K562 (cell line): ENCODE results near the gene LONRF2. TPM values are rescaled to one million over a fixed set of nuclear protein-coding genes. Genes with fewer than 3 reads are reported as not detected.
A peak's percentile ranks its signal among the peaks of the same experiment; 100 is the strongest.

Source experiments
- ATAC-seq: fragments of 200-7000 bp; cut with Tn5 transposase; 3 replicates; pipeline ENCODE4 v1.9.1; 2020; ENCODE audit warnings: moderate library complexity
- BruUV-seq: library from RNA; stranded (reverse); fragments of 400-500 nt; replicated peaks from 2 replicates; lab custom pipeline; 2021; lab: Mats Ljungman, UMichigan
- CTCF ChIA-PET: fragments of 300-600 bp; formaldehyde crosslinking; extraction: SDS; loops from one replicate; lab custom pipeline; 2021; ENCODE audit warnings: low intra/inter-chr PET ratio; lab: Yijun Ruan, JAX
- POLR2A ChIA-PET: fragments of 300-600, 350-650 bp; sonication (Branson Sonifier 250); formaldehyde crosslinking; extraction: SDS; loops from one replicate; lab custom pipeline; 2021; ENCODE audit warnings: antibody characterized with exemption, inconsistent platforms; lab: Yijun Ruan, JAX
- DNase-seq, 4 experiments: peaks; one replicate each; pipeline versions ENCODE4 v3.0.0 to v3.0.0-alpha.2; 2011 to 2018; ENCODE audit warnings: low spot score in 3 of 4, mixed read lengths in 3 of 4; ENCODE audit errors: extremely low read depth in 1 of 4
- FAIRE-seq: peaks from 2 replicates; lab custom pipeline; 2011; peaks lifted over from hg19 to GRCh38; lab: Jason Lieb, UNC
- H2AFZ ChIP-seq: 2 replicates; pipeline ENCODE4 v1.6.0; 2011; ENCODE audit warnings: low read depth, low read length, control low read depth, inconsistent platforms
- H3K27ac ChIP-seq: fragments of 200-600 bp; 3 replicates; pipeline ENCODE4 v1.8.0; 2011; ENCODE audit warnings: low read depth, mild to moderate bottlenecking, control low read depth, inconsistent platforms, low read length, moderate library complexity, mixed read lengths; ENCODE audit errors: extremely low read depth
- H3K27me3 ChIP-seq, 2 experiments: fragments of 300-600 bp in 1 of 2; 2 replicates in 1 of 2; 3 replicates in 1 of 2; pipeline versions ENCODE4 v1.6.0 to v1.8.0; 2011; ENCODE audit warnings: inconsistent platforms in 2 of 2, low read length in 2 of 2, mild to moderate bottlenecking in 1 of 2, mixed read lengths in 1 of 2, moderate library complexity in 1 of 2; ENCODE audit not compliant: control insufficient read depth in 2 of 2, insufficient read depth in 2 of 2
- H3K36me3 ChIP-seq: fragments of 300-600 bp; 3 replicates; pipeline ENCODE4 v1.8.0; 2011; ENCODE audit warnings: mild to moderate bottlenecking, low read length, inconsistent platforms; ENCODE audit not compliant: control insufficient read depth, insufficient read depth
- H3K4me1 ChIP-seq, 2 experiments: fragments of 200-600 bp in 1 of 2; replicated peaks in 1 of 2; 2 replicates in 1 of 2; 3 replicates in 1 of 2; pipeline versions ENCODE4 v1.5.1 to v1.8.0; 2011; ENCODE audit warnings: inconsistent platforms in 2 of 2, low read length in 2 of 2, mild to moderate bottlenecking in 1 of 2, mixed read lengths in 1 of 2, moderate library complexity in 1 of 2; ENCODE audit not compliant: control insufficient read depth in 2 of 2, insufficient read depth in 2 of 2
- H3K4me2 ChIP-seq: 2 replicates; pipeline ENCODE4 v1.6.1; 2011; ENCODE audit warnings: low read length, control low read depth, inconsistent platforms, mixed read lengths; ENCODE audit not compliant: insufficient read depth
- H3K4me3 ChIP-seq: fragments of 200-600 bp; sonication (generic), shearing (Covaris generic); 2 replicates; pipeline ENCODE4 v1.5.1; 2016; ENCODE audit warnings: control low read depth, inconsistent platforms
- H3K79me2 ChIP-seq: fragments of 200-600 bp; 3 replicates; pipeline ENCODE4 v1.8.0; 2011; ENCODE audit warnings: low read length, inconsistent platforms; ENCODE audit not compliant: control insufficient read depth, insufficient read depth
- H3K9ac ChIP-seq, 2 experiments: 2 replicates each; pipeline versions ENCODE4 v1.6.0 to v1.6.1; 2011; ENCODE audit warnings: low read depth in 2 of 2, low read length in 2 of 2, control low read depth in 1 of 2, inconsistent platforms in 1 of 2, mild to moderate bottlenecking in 1 of 2, mixed read lengths in 1 of 2; ENCODE audit not compliant: insufficient read depth in 1 of 2
- H3K9me1 ChIP-seq: one replicate; pipeline ENCODE4 v1.6.0; 2011; ENCODE audit warnings: inconsistent platforms, mild to moderate bottlenecking, low read length, moderate library complexity; ENCODE audit not compliant: control insufficient read depth, insufficient read depth
- H3K9me3 ChIP-seq: replicated peaks from 2 replicates; pipeline ENCODE4 v1.5.1; 2011; ENCODE audit warnings: low read depth, low read length, inconsistent platforms; ENCODE audit not compliant: control insufficient read depth, insufficient read depth
- H4K20me1 ChIP-seq: replicated peaks from 2 replicates; pipeline ENCODE4 v1.6.1; 2011; ENCODE audit warnings: low read length, inconsistent platforms, mixed read lengths; ENCODE audit not compliant: control insufficient read depth, insufficient read depth
- CBFA2T3 ChIP-seq: fragments of 450-650 bp; IDR thresholded peaks from 2 replicates; pipeline ENCODE4 v1.6.1; 2017
- CBX3 ChIP-seq, 2 experiments: IDR thresholded peaks; 1 replicate in 1 of 2; 2 replicates in 1 of 2; pipeline ENCODE4 v1.6.1; 2012; ENCODE audit warnings: inconsistent platforms in 2 of 2, low read length in 2 of 2, borderline replicate concordance in 1 of 2, control low read depth in 1 of 2
- DDX20 ChIP-seq: fragments of 450-650 bp; IDR thresholded peaks from 2 replicates; pipeline ENCODE4 v1.6.1; 2016; ENCODE audit warnings: missing genetic modification characterization, low read depth, mild to moderate bottlenecking, missing compliant biosample characterization, moderate library complexity
- ETV1 ChIP-seq: fragments of 450-650 bp; conservative IDR thresholded peaks from 2 replicates; pipeline ENCODE4 v1.6.1; 2016; ENCODE audit warnings: missing genetic modification characterization, control low read depth, low read depth, missing compliant biosample characterization
- EZH2 ChIP-seq: IDR thresholded peaks from 2 replicates; pipeline ENCODE4 v1.6.1; 2012; ENCODE audit warnings: low read depth, mild to moderate bottlenecking, inconsistent platforms, low read length, borderline replicate concordance
- GMEB1 ChIP-seq: fragments of 250-450 bp; sonication (Bioruptor Pico); IDR thresholded peaks from 2 replicates; pipeline ENCODE4 v1.4.0; 2020; ENCODE audit warnings: mild to moderate bottlenecking
- ILF3 ChIP-seq: fragments of 450-650 bp; IDR thresholded peaks from 2 replicates; pipeline ENCODE4 v1.6.1; 2018; ENCODE audit warnings: antibody characterized with exemption, mild to moderate bottlenecking, moderate library complexity, borderline replicate concordance
- MAZ ChIP-seq, 2 experiments: fragments of 450-650 bp in 1 of 2; sonication (generic) in 1 of 2; formaldehyde crosslinking; IDR thresholded peaks in 1 of 2; conservative IDR thresholded peaks in 1 of 2; 2 replicates each; pipeline versions ENCODE4 v1.4.0 to v1.5.0; 2020; ENCODE audit warnings: mild to moderate bottlenecking in 1 of 2, missing genetic modification reagents in 1 of 2
- MYBL2 ChIP-seq, 2 experiments: fragments of 450-650 bp in 1 of 2; sonication (generic) in 1 of 2; formaldehyde crosslinking in 1 of 2; IDR thresholded peaks; 2 replicates each; pipeline versions ENCODE4 v1.6.1 to v1.8.1; 2017 to 2022; ENCODE audit warnings: borderline replicate concordance in 1 of 2, inconsistent platforms in 1 of 2, low read depth in 1 of 2, mild to moderate bottlenecking in 1 of 2, missing genetic modification reagents in 1 of 2, moderate library complexity in 1 of 2
- POU5F1 ChIP-seq: fragments of 150-350 bp; IDR thresholded peaks from 2 replicates; pipeline ENCODE4 v1.6.1; 2014; ENCODE audit warnings: borderline replicate concordance, low read length, low read depth, mild to moderate bottlenecking; ENCODE audit not compliant: partially characterized antibody
- TRIM24 ChIP-seq, 2 experiments: fragments of 450-650 bp; IDR thresholded peaks; 2 replicates each; pipeline ENCODE4 v1.6.1; 2016
- ZNF282 ChIP-seq: sonication (generic); formaldehyde crosslinking; IDR thresholded peaks from 2 replicates; pipeline ENCODE4 v1.8.1; 2023; ENCODE audit warnings: missing genetic modification reagents
- ZNF384 ChIP-seq: IDR thresholded peaks from 2 replicates; pipeline ENCODE4 v1.6.1; 2012; ENCODE audit warnings: low read depth, low read length, improper control_type of control experiment
- WGBS: fragments of 100-300 bp; shearing (Covaris generic); methylation state at CpG from one replicate; pipeline ENCODE4 v1.1.6; 2016; ENCODE audit warnings: low coverage, mixed read lengths; ENCODE audit not compliant: insufficient coverage; ENCODE audit errors: missing lambda C conversion rate; 5-methylcytosine and 5-hydroxymethylcytosine counted together
- in situ Hi-C: fragments of 300-500 bp; cut with MboI; formaldehyde crosslinking; loops from 4 replicates; pipeline ENCODE4 v1.15.0; 2018; ENCODE audit warnings: inconsistent platforms, mixed read lengths
- intact Hi-C: fragments of 100-400 bp; cut with micrococcal nuclease; formaldehyde crosslinking; loops from 2 replicates; pipeline ENCODE4 v1.14.2; 2022
- polyA plus RNA-seq, 8 experiments: library from polyadenylated mRNA; depleted of rRNA in 4 of 8; stranded (reverse) in 5 of 8; unstranded in 3 of 8; fragments of >200 nt; fragmentation: Nextera tagmentation in 2 of 8; fragmentation: Illumina TruSeq in 1 of 8; extraction: Ambion mirVana in 2 of 8; extraction: Trizol in 1 of 8; gene quantifications; 2 replicates each; pipeline versions ENCODE4 v1.2.1 to v1.2.3, GENCODE V29; 2011 to 2014; ENCODE audit warnings: inconsistent platforms in 1 of 8, missing spikeins in 1 of 8
- total RNA-seq, 7 experiments: library from RNA; depleted of rRNA in 6 of 7; stranded (reverse); fragments of >200 nt in 6 of 7; fragmentation: Illumina TruSeq in 2 of 7; extraction: Trizol in 2 of 7; gene quantifications; 2 replicates each; pipeline versions ENCODE4 v1.2.1 to v1.2.3, GENCODE V29; 2011 to 2021; ENCODE audit warnings: low replicate concordance in 1 of 7
- TF ChIP-seq, protein P1 (sequence below): fragments of 450-650 bp; IDR thresholded peaks from 2 replicates; pipeline ENCODE4 v1.6.1; 2016

LONRF2 gene
- total and polyA plus RNA-seq, 9 of the 15 experiments (the other 6 are each of a cell fraction or from before 2014, with no cell fraction given): 0.35 to 5.0 (median 2.7) TPM

DNA sequence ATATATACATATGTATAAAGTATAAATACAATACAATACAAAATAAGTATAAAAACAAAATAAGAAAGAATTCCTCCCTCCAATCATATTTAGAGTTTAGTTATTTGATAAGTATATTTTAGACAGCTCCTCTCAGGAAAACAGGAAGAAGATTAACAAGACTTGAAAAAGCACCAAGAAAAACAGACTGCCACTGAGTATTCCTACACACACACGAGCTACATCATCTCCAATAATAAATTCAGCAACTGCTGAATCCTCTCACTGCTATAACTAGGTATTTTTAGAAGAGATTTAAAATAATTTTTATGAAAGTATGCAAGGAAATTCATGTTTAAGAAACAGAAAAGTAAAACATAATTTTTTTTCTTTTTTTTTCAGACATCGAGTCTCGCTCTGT lies 13.0 kb downstream of the LONRF2 start:
- DNase-seq (no peak), ATAC-seq (no peak), FAIRE-seq (no peak)
- intact Hi-C loops: no loop called here
- Histone ChIP-seq H3K4me2 (no peak overlapping the region), H4K20me1 (no peaks in the 10 kb centered on the region), H3K4me1 (no peaks in the 10 kb centered on the region), H3K9me3 (no peaks in the 10 kb centered on the region), H3K9ac (no peak overlapping the region), H3K27ac (no peak overlapping the region), H3K9me1 (no peaks in the 10 kb centered on the region), H3K4me3 (no peak overlapping the region), H2AFZ (no peak overlapping the region), H3K79me2 (no peaks in the 10 kb centered on the region), H3K27me3 (no peaks in the 10 kb centered on the region), H3K36me3 (peaks cover 11% of the 10 kb centered on the region; the same call in 2 of the 3 replicates)
- ChIA-PET POLR2A (interaction anchor here (0.9 to 1.0 kb wide), 2 partner anchors 9 to 72 kb away, joined by 3 to 4 read pairs; no protein-coding TSS in a partner anchor), CTCF (no interaction called here)
- 83% methylated on average over 2 of the region's 3 CpGs for WGBS
- no peak for TF ChIP-seq ETV1 (tag)
- TF ChIP-seq, protein P1, sequence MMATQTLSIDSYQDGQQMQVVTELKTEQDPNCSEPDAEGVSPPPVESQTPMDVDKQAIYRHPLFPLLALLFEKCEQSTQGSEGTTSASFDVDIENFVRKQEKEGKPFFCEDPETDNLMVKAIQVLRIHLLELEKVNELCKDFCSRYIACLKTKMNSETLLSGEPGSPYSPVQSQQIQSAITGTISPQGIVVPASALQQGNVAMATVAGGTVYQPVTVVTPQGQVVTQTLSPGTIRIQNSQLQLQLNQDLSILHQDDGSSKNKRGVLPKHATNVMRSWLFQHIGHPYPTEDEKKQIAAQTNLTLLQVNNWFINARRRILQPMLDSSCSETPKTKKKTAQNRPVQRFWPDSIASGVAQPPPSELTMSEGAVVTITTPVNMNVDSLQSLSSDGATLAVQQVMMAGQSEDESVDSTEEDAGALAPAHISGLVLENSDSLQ: no peak
- no peak for TF ChIP-seq DDX20 (tag)
- no peak for TF ChIP-seq POU5F1
- no TSS peak for BruUV-seq
- in situ Hi-C loops: no loop called here

GRCh38 chr2:100303744-100304143 lies 18.6 kb downstream of the LONRF2 start:
- no peak overlapping the region for H2AFZ ChIP-seq
- H3K27me3 ChIP-seq: no peaks in the 10 kb centered on the region
- intact Hi-C loops: no loop called here
- WGBS: 75% methylated on average over 1 of the region's 1 CpG
- no peak overlapping the region for H3K9ac ChIP-seq
- FAIRE-seq (no peak), DNase-seq (no peak), ATAC-seq (no peak)
- H3K79me2 ChIP-seq: no peaks in the 10 kb centered on the region
- peaks cover 31% of the 10 kb centered on the region for H3K36me3 ChIP-seq
- H3K9me1 ChIP-seq: no peaks in the 10 kb centered on the region
- POLR2A ChIA-PET: interaction anchor here (1.4 kb wide), 1 partner anchor 12 kb away, joined by 5 read pairs; no protein-coding TSS in a partner anchor
- no TSS peak for BruUV-seq
- CTCF ChIA-PET: no interaction called here
- H3K4me3 ChIP-seq: no peak overlapping the region
- no peaks in the 10 kb centered on the region; a peak in 1 of 5 replicates for H3K4me1 ChIP-seq
- no peaks in the 10 kb centered on the region for H3K9me3 ChIP-seq
- no peak overlapping the region for H3K4me2 ChIP-seq
- H3K27ac ChIP-seq: no peak overlapping the region
- in situ Hi-C loops: no loop called here
- H4K20me1 ChIP-seq: no peaks in the 10 kb centered on the region
- TF ChIP-seq MYBL2 (IDR thresholded peaks at IDR 0.05; ENCODE audit: low read depth) (no peak), MYBL2 (CRISPR knock-in tag; IDR thresholded peaks at IDR 0.05; ENCODE audit: borderline replicate concordance) (no peak), TRIM24 (IDR thresholded peaks at IDR 0.05) (0 out of 4 replicates have a peak, but pooled peaks of 1 of the 2 experiments have one; percentile 27), ZNF282 (CRISPR knock-in tag) (no peak), CBFA2T3 (peak; percentile 7; the same call in 1 of the 2 replicates), GMEB1 (no peak), ZNF384 (no peak), ILF3 (no peak), CBX3 (IDR thresholded peaks at IDR 0.05; ENCODE audit: borderline replicate concordance in 1 of 2, low read length in 2 of 2) (peak in 1 of 2 experiments; percentile 44; a peak in 1 of 3 replicates), MAZ (CRISPR knock-in tag; conservative IDR thresholded peaks at IDR 0.05 in 1 of 2, IDR thresholded peaks at IDR 0.05 in 1 of 2) (no peak), EZH2 (no peak)
